HG02642 (cell line): Measurements from ENCODE around the gene PTPRT.

Experiments
- ATAC-seq: cut with Tn5 transposase; IDR thresholded peaks from one replicate; pipeline ENCODE4 v1.9.1; 2021; ENCODE audit warnings: mild to moderate bottlenecking; ENCODE audit not compliant: unreplicated experiment, poor library complexity

The PTPRT gene

GRCh38 chr20:42875581-42875980 is 314.1 kb downstream of the PTPRT start:
- no peak for ATAC-seq

- no peak for ATAC-seq
Observed at GRCh38 chr20:42873259-42873658, 316.4 kb downstream of the PTPRT start.

- ATAC-seq: no peak
Observed at GRCh38 chr20:42864116-42864515, 325.6 kb downstream of the PTPRT start.

DNA sequence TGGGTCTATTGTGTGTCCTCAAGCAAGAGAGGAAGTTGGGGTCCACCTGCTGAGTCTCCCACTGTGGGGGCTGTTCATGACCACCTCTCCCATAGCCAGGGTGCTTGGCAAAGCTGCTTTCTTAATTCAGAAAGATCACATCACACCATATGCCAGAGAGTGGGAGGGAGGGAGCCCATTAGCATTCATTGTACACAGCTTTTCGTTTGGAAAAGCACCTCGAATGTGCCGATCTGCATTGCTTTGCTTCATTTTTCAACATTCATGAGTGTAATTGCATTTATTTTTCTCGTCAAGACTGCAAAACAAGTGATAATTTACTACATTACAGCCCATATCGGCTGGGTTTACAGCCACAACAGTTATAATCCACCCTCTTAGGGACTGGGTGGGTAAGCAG is 327.3 kb downstream of the PTPRT start:
- no peak for ATAC-seq

DNA sequence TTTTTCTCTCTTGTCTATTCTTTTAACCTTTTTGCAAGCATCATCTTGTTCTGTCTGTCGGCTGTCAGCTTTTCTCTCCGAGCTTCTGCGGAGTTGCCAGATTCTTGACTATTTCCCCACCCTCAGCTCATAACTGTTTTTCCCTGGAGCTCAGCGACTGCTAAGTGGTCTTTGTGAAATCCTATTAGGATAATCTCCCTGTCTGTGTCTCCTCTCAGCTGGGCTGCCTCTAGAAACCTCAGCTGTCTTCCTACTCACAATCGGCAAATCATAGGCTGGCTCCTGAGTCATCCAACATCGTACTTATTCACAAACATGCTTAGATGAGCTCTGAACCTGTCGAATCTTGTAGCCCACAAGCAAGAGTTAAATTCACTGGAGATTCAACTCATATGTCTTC is 332.3 kb downstream of the PTPRT start:
- ATAC-seq: no peak

GRCh38 chr20:42855896-42856295 is 333.8 kb downstream of the PTPRT start:
- no peak for ATAC-seq

DNA sequence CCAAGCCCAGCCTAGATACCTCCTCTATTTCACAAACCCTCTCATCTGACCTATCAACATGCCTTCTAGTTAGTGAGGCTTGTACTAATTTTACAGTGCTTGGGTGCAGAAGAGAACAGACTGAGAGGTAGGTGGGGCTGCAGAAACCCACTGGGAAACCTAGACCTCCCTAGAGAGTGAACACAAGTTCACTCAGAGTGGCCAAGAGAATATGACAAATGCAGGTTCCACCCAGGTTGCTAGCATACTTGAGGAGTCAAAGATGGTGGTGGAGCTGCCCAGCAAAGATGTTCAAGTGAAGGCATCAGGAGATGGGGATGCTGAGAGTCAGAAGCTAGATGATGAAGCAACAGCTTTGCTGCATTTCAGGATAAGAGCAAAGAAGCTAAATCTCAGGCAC is 337.0 kb downstream of the PTPRT start:
- ATAC-seq: no peak

DNA sequence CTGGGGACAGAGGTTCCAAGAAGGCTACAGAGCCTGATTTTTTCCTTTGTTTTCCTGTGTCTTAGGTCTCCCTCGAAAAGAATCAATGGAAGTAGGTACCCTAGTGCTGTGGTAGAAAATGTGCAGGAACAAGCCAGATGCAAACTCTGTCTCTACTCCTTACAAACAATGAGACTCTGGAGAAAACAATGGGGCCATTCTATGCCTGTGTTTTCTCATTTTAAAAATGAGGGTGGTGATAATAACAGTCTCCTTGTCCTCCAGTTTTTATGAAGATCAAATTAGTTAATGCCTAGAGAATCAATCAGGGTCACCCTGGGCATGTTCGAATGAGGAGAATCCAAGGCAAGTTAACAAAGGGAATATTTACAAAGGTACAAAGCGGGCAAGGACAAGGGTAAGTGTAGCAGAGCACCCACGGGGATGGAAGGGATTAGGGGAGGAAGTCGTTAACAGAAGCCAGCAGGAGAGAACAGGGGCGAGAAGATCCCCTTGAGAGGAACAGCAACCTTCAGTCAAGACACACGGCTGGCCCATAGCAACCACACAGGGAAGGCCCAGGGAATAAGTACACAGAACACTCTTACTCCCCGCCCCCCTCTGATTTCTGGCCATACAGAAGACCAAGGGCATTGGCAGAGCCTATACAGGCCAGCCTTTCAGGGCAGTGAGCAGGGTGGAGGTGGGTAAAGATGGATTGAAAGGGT is 342.8 kb downstream of the PTPRT start:
- ATAC-seq: no peak

GRCh38 chr20:42844751-42845150 is 345.0 kb downstream of the PTPRT start:
- ATAC-seq: no peak

GRCh38 chr20:42837456-42837855 is 352.2 kb downstream of the PTPRT start:
- ATAC-seq: no peak

DNA sequence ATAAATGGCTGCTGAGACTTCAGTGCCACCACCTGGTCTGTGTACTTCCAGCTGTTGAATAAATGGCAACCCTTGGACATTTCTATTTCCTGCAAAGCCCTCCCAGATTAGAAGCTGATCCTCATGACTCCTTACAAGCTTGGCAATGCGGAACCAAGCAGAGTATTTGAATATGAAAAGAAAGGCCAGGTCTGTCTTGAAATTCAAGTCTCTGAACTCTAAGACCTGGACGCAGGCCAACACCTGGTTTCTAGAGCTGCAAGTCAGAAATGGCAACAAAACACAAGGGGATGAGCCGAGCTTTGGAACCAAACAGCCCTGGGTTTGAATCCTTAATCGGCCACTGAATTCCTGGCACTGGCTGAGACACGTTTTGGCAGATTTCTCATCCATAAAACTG is 353.4 kb downstream of the PTPRT start:
- no peak for ATAC-seq

DNA sequence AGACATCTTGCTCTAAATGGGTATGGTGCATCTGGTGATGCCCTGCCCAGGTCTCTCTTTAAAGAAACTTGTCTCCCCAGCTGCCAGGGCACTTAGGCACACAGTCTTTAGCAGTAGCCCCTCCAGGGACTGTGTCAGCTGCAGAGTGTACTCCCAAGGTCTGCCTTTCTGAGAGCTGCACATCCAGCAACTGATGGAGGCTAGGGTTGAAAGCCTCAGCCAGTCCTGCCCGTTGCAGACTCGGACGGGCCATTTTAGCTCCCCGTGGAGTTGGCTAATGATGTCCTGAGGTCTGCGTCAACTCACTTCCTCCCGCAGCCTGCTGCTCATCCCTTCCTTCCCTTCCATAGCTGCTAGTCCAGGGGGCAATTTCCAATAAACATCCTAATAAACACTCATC is 381.8 kb downstream of the PTPRT start:
- no peak for ATAC-seq

DNA sequence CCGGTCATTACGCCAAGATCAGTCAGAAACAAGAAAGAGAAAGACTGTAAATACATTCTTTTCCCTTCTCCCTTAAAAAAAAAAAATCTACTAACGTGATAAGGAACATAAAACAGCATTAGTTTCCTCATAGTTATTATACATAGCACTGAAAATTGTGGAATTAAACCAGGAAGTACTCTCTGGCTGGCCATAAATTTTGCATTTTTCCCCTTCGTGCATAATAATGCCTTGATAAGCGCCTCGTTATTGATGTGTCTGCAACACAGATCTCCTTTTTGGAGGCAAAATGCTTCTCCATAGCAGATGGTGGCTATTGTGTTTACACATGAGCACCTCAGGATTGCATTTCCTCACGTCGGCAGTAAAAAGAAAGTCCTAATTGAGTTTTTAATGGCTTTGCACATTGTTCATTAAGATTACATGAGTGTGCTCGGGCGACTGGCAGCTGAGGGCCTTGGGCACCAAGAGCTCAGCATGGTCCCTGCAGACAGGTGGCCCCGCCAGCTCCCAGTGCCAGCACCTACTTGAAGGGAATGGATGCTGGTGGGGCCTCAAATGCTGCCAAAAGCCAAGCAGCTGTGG is 394.5 kb downstream of the PTPRT start:
- no peak for ATAC-seq

DNA sequence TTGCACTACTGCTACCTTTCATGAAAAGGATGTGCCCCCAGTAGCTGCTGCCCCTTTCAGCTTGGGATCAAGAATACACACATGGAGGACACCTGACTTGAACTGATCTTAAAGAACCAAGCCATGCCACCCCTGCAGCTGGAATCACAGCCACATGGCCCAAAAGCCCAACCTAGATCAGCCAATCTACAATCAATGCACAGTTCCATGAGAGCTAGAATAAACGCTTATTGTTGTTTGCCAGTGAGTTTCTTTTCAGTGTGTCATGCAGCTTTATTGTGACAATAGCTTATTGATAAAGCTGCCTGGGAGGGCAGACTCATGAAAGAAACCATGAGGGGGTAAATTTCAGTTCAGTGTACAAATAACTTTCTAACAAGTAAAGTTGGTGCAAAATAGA is 397.7 kb downstream of the PTPRT start:
- no peak for ATAC-seq

DNA sequence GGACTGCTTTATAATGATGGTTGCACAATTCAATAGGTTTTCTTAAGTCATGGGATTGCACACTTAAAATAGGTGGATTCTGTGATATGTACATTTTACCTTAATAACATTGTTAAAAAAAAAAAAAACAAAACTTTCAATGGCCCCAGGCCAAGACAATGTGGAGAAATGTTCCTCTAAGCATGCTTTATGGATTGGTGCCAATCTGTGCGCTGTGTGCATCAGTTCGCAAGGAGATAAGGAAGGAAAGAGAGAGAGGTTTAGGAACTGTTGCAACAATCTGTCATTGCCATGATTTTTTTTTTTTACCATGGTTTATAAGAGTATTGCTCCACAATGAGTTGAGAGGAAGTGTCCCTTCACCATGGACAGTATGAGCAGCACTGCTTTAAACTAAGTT is 399.6 kb downstream of the PTPRT start:
- ATAC-seq: no peak

DNA sequence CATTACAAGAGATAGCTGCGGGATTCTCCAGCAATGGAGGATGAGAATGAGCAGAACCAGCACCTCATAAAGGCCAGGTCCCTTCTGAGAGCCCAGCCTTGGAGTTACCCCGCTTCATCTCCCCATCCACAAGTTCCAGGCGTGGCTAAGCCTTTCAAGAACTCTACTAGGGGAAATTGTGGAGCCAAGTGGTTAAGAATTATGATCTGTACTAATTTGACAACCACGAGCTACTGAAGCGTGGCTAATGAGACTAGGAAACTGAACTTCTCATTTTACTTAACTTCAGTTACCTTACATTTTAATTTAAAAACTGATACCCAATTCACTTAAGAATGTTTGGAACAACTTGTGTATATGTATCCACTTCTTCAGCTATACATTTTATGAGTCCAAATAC is 401.0 kb downstream of the PTPRT start:
- ATAC-seq: no peak

DNA sequence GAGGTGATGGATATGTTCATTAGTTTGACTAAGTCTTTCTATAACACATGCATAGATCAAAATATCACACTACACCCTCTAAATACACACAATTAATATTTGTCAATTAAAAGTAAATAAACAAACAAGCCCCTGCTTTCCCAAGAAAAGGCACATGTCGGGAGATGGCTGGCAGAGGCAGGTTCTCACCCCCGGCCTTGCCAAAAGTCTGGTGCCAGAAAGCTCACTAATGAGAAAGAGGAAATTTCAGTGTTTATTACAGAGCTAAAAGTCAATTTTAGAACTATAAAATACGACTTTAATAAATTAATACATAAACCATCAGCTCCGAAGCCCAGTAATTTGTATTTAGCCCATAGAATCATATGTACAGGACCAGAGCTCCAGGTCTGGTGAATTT is 404.7 kb downstream of the PTPRT start:
- no peak for ATAC-seq

DNA sequence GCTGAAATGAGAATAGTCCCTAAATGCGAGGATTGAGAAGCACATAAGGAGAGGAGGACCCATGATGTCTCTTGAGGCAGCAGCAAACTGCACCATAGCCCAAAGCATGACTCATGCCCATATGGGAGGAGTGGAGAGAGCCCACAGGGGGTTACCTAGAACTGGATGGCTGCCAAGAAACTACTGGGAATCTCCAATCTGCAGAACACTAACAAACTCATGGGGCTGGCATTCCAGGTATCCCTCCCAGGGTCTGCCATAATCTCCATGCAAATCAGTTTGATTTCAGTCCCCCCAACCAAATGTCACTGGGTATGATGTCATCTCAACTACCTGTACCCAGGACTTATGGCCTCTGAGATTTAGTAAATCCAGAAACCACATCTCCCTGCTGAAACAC is 410.5 kb downstream of the PTPRT start:
- ATAC-seq: no peak

DNA sequence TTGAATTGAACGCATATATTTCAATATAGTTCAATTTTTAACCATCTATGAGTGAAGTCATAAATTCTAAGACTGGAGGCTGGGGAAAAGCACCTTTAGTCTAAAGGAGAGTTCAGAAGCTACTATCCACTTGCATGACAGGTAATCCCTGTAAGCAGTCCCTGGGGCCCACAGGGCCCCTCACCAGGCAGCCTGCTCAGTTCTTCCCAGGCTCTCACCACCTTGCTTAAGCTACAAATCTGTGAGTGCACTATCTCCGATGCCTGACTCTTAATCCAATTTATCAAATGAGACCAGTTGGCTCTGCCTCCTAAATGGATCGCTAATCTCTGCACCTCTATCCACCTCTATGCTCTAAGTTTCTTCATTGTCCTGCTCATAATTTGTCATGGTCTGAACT is 413.8 kb downstream of the PTPRT start:
- ATAC-seq: no peak

DNA sequence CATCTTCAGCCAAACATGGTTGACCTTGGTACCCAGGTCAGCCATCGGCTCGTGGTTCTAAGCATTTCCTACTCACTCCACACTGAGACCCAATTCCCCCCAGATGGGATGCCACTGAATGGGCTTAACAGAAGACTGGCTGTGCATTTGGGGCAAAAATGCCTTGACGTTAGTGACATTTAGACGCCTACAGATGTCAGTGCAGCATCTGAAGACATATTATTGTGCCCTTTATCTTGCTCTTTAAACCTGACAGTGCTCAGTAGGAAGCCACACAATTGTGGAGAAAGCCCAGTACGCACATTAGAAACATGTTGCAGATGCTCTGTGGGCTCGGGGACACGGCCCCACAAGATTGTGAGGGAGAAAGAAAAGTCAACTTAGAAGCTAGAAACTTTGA is 414.7 kb downstream of the PTPRT start:
- ATAC-seq: no peak

DNA sequence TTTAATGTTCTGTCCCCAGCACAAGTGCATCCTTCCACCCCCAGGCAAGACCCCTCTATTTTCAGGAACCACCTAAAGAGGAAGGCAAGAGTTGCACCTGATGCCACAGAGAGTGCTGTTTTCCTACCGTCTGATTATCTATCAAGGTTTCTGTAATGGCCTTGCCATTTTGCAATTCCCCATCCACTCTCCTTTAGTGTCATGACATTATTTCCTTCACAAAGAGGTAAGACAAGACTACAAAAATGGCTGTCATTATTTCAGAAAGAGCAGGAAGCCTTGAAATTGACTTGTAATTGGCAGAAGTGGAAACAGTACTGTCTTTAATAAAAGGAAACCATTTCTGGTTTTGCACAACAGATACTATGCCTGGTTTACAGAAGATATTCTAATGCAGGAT is 426.7 kb downstream of the PTPRT start:
- ATAC-seq: no peak

DNA sequence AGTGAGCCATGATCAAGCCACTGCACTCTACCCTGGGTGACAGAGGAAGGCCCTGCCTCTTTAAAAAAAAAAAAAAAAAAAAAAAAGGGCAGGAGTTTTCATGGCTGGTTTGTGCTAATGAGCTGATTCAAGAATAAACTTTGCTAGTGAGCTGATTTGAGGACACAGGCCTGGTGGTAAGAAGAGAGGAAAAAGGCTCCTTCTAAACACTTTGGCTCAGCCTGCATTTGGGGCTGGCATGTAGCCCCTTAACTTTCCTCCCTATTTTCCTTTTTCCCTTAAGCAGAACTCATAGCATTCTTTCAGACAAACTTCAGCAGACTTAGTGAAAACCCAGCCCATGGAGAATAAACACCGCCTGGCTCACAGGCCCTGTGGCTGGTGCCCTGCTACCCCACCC is 432.7 kb downstream of the PTPRT start:
- no peak for ATAC-seq
